B cell (primary cell): ENCODE data around the gene MYL7. TPM values are rescaled to one million over a fixed set of nuclear protein-coding genes. Genes with fewer than 3 reads are reported as not detected.

ENCODE experiments used
- ATAC-seq: fragments of 200-7000 bp; cut with Tn5 transposase; one replicate; pipeline ENCODE4 v1.10.0; 2021; ENCODE audit warnings: low read depth, mild to moderate bottlenecking, moderate number of reproducible peaks, moderate library complexity
- CTCF ChIA-PET: fragments of 350-600 bp; sonication (Branson Sonifier 250); formaldehyde crosslinking; loops from one replicate; lab custom pipeline; 2021; ENCODE audit warnings: antibody characterized with exemption, inconsistent platforms; lab: Charles Lee
- POLR2A ChIA-PET: fragments of 350-600 bp; sonication (Branson Sonifier 250); formaldehyde crosslinking; loops from one replicate; lab custom pipeline; 2021; ENCODE audit warnings: antibody characterized with exemption; lab: Charles Lee
- DNase-seq: peaks from one replicate; pipeline ENCODE4 v3.0.0; 2013
- H2AFZ ChIP-seq: 2 replicates; pipeline ENCODE4 v1.6.1; 2012; ENCODE audit warnings: mild to moderate bottlenecking, low read depth, low read length; ENCODE audit not compliant: insufficient read depth, poor library complexity, severe bottlenecking
- H3K27ac ChIP-seq, 2 donors: 1 replicate in 1 of 2; 2 replicates in 1 of 2; pipeline ENCODE4 v1.5.1; 2012 to 2013; ENCODE audit warnings: low read length in 2 of 2, mild to moderate bottlenecking in 2 of 2, moderate library complexity in 1 of 2
- H3K27me3 ChIP-seq, 4 experiments: fragments of 200-600 bp in 1 of 4; sonication (generic) in 1 of 4; replicated peaks in 1 of 4; 1 replicate in 2 of 4; 2 replicates in 2 of 4; pipeline versions ENCODE4 v1.6.1 to v1.7.0; 2013 to 2016; ENCODE audit warnings: low read length in 3 of 4, mild to moderate bottlenecking in 2 of 4, mixed read lengths in 1 of 4, moderate library complexity in 1 of 4; ENCODE audit not compliant: insufficient read depth in 4 of 4, control insufficient read depth in 3 of 4; ENCODE audit errors: control extremely low read depth in 1 of 4
- H3K36me3 ChIP-seq, 2 experiments: replicated peaks in 1 of 2; 1 replicate in 1 of 2; 2 replicates in 1 of 2; pipeline versions ENCODE4 v1.6.1 to v1.7.1; 2013; ENCODE audit warnings: low read length in 1 of 2; ENCODE audit not compliant: insufficient read depth in 2 of 2, control insufficient read depth in 1 of 2; ENCODE audit errors: control extremely low read depth in 1 of 2, extremely low read depth in 1 of 2
- H3K4me1 ChIP-seq, 2 donors: fragments of 200-600 bp in 1 of 2; sonication (generic) in 1 of 2; 1 replicate in 1 of 2; 2 replicates in 1 of 2; pipeline versions ENCODE4 v1.5.1 to v1.6.1; 2013 to 2017; ENCODE audit warnings: low read length in 2 of 2; ENCODE audit not compliant: control insufficient read depth in 2 of 2, insufficient read depth in 2 of 2
- H3K4me2 ChIP-seq: replicated peaks from 2 replicates; pipeline ENCODE3; 2012; ENCODE audit warnings: mild to moderate bottlenecking, low read depth, low read length; ENCODE audit not compliant: poor library complexity, severe bottlenecking
- H3K4me3 ChIP-seq, 5 experiments: fragments of 200-600 bp in 1 of 5; sonication (generic) in 1 of 5; 1 replicate in 3 of 5; 2 replicates in 2 of 5; pipeline versions ENCODE4 v1.5.1 to v1.7.0; 2011 to 2016; ENCODE audit warnings: low read length in 4 of 5, mild to moderate bottlenecking in 4 of 5, low read depth in 2 of 5, control low read depth in 1 of 5, moderate library complexity in 1 of 5; ENCODE audit not compliant: insufficient read depth in 1 of 5; ENCODE audit errors: control extremely low read depth in 1 of 5, extremely low read depth in 1 of 5
- H3K79me2 ChIP-seq: fragments of 200-600 bp; sonication (generic); one replicate; pipeline ENCODE4 v1.6.0; 2016; ENCODE audit warnings: low read length; ENCODE audit not compliant: control insufficient read depth, insufficient read depth
- H3K9ac ChIP-seq: fragments of 200-600 bp; sonication (generic); 2 replicates; pipeline ENCODE4 v1.6.1; 2017; ENCODE audit warnings: mild to moderate bottlenecking, low read length, moderate library complexity
- H3K9me3 ChIP-seq, 3 donors: one replicate each; pipeline versions ENCODE4 v1.6.1 to v1.7.1; 2013; ENCODE audit warnings: low read length in 2 of 3; ENCODE audit not compliant: control insufficient read depth in 2 of 3, insufficient read depth in 1 of 3; ENCODE audit errors: control extremely low read depth in 1 of 3
- H4K20me1 ChIP-seq: 2 replicates; pipeline ENCODE4 v1.6.0; 2012; ENCODE audit warnings: mild to moderate bottlenecking, low read length; ENCODE audit not compliant: insufficient read depth, control insufficient read depth, poor library complexity, severe bottlenecking
- H3K27ac Mint-ChIP-seq: one replicate; pipeline ENCODE4 v1.8.0; 2021; ENCODE audit warnings: mixed read lengths
- H3K27me3 Mint-ChIP-seq: one replicate; pipeline ENCODE4 v1.8.0; 2021; ENCODE audit warnings: mixed read lengths
- H3K4me1 Mint-ChIP-seq: one replicate; pipeline ENCODE4 v1.8.0; 2021; ENCODE audit warnings: mixed read lengths
- H3K4me3 Mint-ChIP-seq: one replicate; pipeline ENCODE4 v1.8.0; 2021; ENCODE audit warnings: mixed read lengths
- H3K9me3 Mint-ChIP-seq: one replicate; pipeline ENCODE4 v1.8.0; 2022; ENCODE audit warnings: mixed read lengths; ENCODE audit not compliant: insufficient read depth
- CTCF ChIP-seq: fragments of 200-600 bp; IDR thresholded peaks from one replicate; pipeline ENCODE4 v1.8.0; 2022; ENCODE audit warnings: antibody characterized with exemption, mild to moderate bottlenecking
- EZH2 ChIP-seq: IDR thresholded peaks from 2 replicates; pipeline ENCODE4 v1.6.1; 2012; ENCODE audit warnings: borderline replicate concordance, low read depth, mild to moderate bottlenecking, moderate library complexity, low read length; ENCODE audit not compliant: insufficient read depth, poor library complexity, severe bottlenecking
- WGBS: methylation state at CpG from one replicate; pipeline ENCODE4 v1.1.5; 2013; ENCODE audit warnings: missing lambda C conversion rate; ENCODE audit not compliant: insufficient coverage; 5-methylcytosine and 5-hydroxymethylcytosine counted together
- intact Hi-C: fragments of 100-400 bp; cut with micrococcal nuclease; formaldehyde crosslinking; loops from one replicate; pipeline ENCODE4 v1.10.0; 2022
- polyA plus RNA-seq: library from polyadenylated mRNA; depleted of rRNA; stranded (reverse); fragments of >200 nt; gene quantifications from 2 replicates; pipeline ENCODE4 v1.2.3, GENCODE V29; 2012
- total RNA-seq, 2 donors: library from RNA; stranded (reverse); fragments of 120-200 nt in 1 of 2; gene quantifications; 1 replicate in 1 of 2; 2 replicates in 1 of 2; pipeline versions ENCODE4 v1.2.3 to v1.2.4, GENCODE V29; 2013 to 2022

The MYL7 gene
- total and polyA plus RNA-seq, 2 donors (not counting 1 experiment from before 2014, with no cell fraction given): not detected

GRCh38 chr7:44103923-44104859, 36.9 kb downstream of the MYL7 start, which contains the start of gene AEBP1:
Gene AEBP1 (plus strand): TSS chr7:44104345. CDS start chr7:44104666, 321 bp downstream.
- 4% methylated on average over 61 of the region's 87 CpGs for WGBS
- ATAC-seq (peak; percentile 65), DNase-seq (no peak)
- Histone ChIP-seq H3K4me3 (peak within 1 kb of the TSS; percentile 44 to 60 (median 55)), H4K20me1 (no peaks in the 10 kb centered on the region), H3K36me3 (peaks cover 0 to 6% of the 10 kb centered on the region in 2 experiments), H3K9ac (peak within 1 kb of the TSS; percentile 71), H3K4me1 (peaks cover 40 to 65% of the 10 kb centered on the region in 2 donors), H3K4me2 (peak within 1 kb of the TSS; percentile 99), H2AFZ (peak within 1 kb of the TSS; percentile 87), H3K27ac (peak within 1 kb of the TSS in 1 of 2 donors; percentile 64), H3K79me2 (peaks cover 9% of the 10 kb centered on the region), H3K27me3 (peaks cover 0 to 11% (median 2%) of the 10 kb centered on the region in 4 experiments), H3K9me3 (peaks cover 0 to 3% (median 0%) of the 10 kb centered on the region in 3 donors)
- Mint-ChIP-seq H3K27ac (peak within 1 kb of the TSS; percentile 92), H3K4me1 (peaks cover 57% of the 10 kb centered on the region), H3K4me3 (peak within 1 kb of the TSS; percentile 90), H3K27me3 (no peaks in the 10 kb centered on the region), H3K9me3 (no peaks in the 10 kb centered on the region)
- intact Hi-C loops: no loop called here
- ChIA-PET POLR2A (interaction anchor here (0.7 to 1.6 kb wide), 3 partner anchors 19 to 97 kb away, joined by 3 to 7 read pairs (median 5); partner anchors contain the start of gene POLD2), CTCF (interaction anchor here (0.6 to 1.4 kb wide), 3 partner anchors 19 to 37 kb away, joined by 3 to 6 read pairs (median 5); partner anchors contain the start of gene POLD2)
- no peak for TF ChIP-seq CTCF
- no peak for TF ChIP-seq EZH2

- H3K9me3 Mint-ChIP-seq: no peaks in the 10 kb centered on the region
- H3K4me3 ChIP-seq: no peak overlapping the region
- no peak for DNase-seq
- H3K4me1 Mint-ChIP-seq: peaks cover 57% of the 10 kb centered on the region
- ChIA-PET CTCF (no interaction called here), POLR2A (no interaction called here)
- H3K4me1 ChIP-seq: peaks cover 40 to 68% of the 10 kb centered on the region in 2 donors
- peaks cover 9% of the 10 kb centered on the region for H3K79me2 ChIP-seq
- 72% methylated on average over 7 of the region's 8 CpGs for WGBS
- peaks cover 0 to 11% (median 2%) of the 10 kb centered on the region in 4 experiments for H3K27me3 ChIP-seq
- ATAC-seq: no peak
- H3K27ac ChIP-seq: no peak overlapping the region
- H2AFZ ChIP-seq: no peak overlapping the region
- TF ChIP-seq EZH2 (no peak), CTCF (no peak)
- H3K4me3 Mint-ChIP-seq: peak overlapping the region; percentile 70
- intact Hi-C loops: no loop called here
- H3K4me2 ChIP-seq: peak overlapping the region; percentile 99
- no peaks in the 10 kb centered on the region for H3K27me3 Mint-ChIP-seq
- H3K36me3 ChIP-seq: peaks cover 0 to 6% of the 10 kb centered on the region in 2 experiments
- no peak overlapping the region for H3K9ac ChIP-seq
- H4K20me1 ChIP-seq: no peaks in the 10 kb centered on the region
- peaks cover 0 to 3% (median 0%) of the 10 kb centered on the region in 3 donors for H3K9me3 ChIP-seq
- peak overlapping the region; percentile 92 for H3K27ac Mint-ChIP-seq
Measured at GRCh38 chr7:44103566-44103922, 37.6 kb downstream of the MYL7 start.
